22Rv1 (cell line): Measurements from ENCODE around the gene C9orf43.

ENCODE experiments used
- H3K27ac ChIP-seq: fragments of 450-650 bp; 2 replicates; pipeline ENCODE4 v1.5.1; 2017
- ZFX ChIP-seq: fragments of 450-650 bp; IDR thresholded peaks from 2 replicates; pipeline ENCODE4 v1.6.1; 2017; ENCODE audit warnings: antibody characterized with exemption, borderline replicate concordance
- TF ChIP-seq, protein P1 (sequence below): fragments of 450-650 bp; IDR thresholded peaks from 2 replicates; pipeline ENCODE4 v1.5.1; 2017; ENCODE audit warnings: mild to moderate bottlenecking

The C9orf43 gene

GRCh38 chr9:113409481-113409880, 1.1 kb upstream of the C9orf43 start:
- peak overlapping the region; percentile 98 for H3K27ac ChIP-seq
- TF ChIP-seq, protein P1, sequence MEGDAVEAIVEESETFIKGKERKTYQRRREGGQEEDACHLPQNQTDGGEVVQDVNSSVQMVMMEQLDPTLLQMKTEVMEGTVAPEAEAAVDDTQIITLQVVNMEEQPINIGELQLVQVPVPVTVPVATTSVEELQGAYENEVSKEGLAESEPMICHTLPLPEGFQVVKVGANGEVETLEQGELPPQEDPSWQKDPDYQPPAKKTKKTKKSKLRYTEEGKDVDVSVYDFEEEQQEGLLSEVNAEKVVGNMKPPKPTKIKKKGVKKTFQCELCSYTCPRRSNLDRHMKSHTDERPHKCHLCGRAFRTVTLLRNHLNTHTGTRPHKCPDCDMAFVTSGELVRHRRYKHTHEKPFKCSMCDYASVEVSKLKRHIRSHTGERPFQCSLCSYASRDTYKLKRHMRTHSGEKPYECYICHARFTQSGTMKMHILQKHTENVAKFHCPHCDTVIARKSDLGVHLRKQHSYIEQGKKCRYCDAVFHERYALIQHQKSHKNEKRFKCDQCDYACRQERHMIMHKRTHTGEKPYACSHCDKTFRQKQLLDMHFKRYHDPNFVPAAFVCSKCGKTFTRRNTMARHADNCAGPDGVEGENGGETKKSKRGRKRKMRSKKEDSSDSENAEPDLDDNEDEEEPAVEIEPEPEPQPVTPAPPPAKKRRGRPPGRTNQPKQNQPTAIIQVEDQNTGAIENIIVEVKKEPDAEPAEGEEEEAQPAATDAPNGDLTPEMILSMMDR, result no peak
- no peak for TF ChIP-seq ZFX

GRCh38 chr9:113409883-113410206, 702 bp upstream of the C9orf43 start:
- no peak for TF ChIP-seq ZFX
- TF ChIP-seq, protein P1, result no peak
- peak overlapping the region; percentile 98 for H3K27ac ChIP-seq

DNA sequence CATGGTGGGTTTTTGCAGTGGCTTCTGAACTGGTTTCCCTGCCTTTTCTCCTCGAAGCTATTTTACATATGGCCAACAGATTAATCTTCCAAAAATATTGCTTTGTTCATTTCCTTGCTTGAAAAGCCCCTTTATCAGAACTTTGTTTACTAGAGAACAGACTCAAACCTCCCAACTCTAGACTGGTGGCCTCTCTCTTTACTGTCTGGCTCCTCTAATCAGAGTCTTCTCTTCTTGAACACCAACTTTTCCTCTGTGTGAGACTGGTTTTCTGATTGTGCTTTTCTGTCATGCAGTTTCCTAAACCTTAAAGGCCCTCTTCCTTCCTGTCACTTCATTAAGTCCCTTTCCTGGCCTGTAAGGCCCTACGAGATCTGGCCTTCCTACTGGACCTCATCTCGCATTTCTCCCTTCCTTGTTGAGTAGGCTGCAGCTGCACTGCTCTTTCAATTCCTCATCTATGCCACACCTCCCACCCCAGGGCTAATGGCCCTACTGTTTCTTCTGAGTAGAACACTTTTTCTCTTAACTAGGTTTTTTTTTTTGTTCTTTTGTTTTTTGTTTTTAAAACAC, 5.7 kb downstream of the C9orf43 start:
- TF ChIP-seq, protein P1, result no peak
- no peak for TF ChIP-seq ZFX
- H3K27ac ChIP-seq, result no peak overlapping the region

GRCh38 chr9:113417370-113417769, 6.8 kb downstream of the C9orf43 start:
- TF ChIP-seq ZFX, result no peak
- TF ChIP-seq, protein P1, result no peak
- H3K27ac ChIP-seq, result no peak overlapping the region

- H3K27ac ChIP-seq, result no peak overlapping the region
- no peak for TF ChIP-seq ZFX
- TF ChIP-seq, protein P1, result no peak
Measured at GRCh38 chr9:113421726-113422125, 11.2 kb downstream of the C9orf43 start.

GRCh38 chr9:113425072-113425471, 14.5 kb downstream of the C9orf43 start:
- no peak for TF ChIP-seq ZFX
- TF ChIP-seq, protein P1, result no peak

DNA sequence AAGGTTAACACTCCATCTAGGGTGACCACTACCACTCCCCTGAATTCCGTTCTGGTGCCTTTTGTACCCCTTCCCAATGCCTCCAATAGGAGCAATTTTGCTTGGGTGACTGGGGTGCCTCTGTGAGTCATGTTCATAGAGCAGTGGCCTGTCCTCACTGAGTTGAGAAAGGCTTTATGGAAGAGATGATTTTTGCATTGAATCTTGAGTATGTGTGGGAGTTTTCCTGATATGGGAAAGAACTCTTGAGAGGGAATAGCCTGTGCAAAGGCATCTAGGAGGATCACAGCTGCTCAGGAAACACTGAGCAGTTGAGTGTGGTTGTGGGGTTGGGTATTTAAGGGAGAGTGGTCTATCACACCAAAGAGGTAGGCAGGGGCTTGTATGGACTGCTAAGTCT, 16.2 kb downstream of the C9orf43 start:
- H3K27ac ChIP-seq, result no peak overlapping the region
- TF ChIP-seq, protein P1, result no peak
- no peak for TF ChIP-seq ZFX

More at GRCh38 chr9:113425072-113425471, 14.5 kb downstream of the C9orf43 start:
- H3K27ac ChIP-seq, result no peak overlapping the region
